ENCODE data around the gene PPP1R2.

Gene PPP1R2

GRCh38 chr3:195526492-195526891 lies 16.6 kb downstream of the PPP1R2 start:
- Histone ChIP-seq H3K4me1 (ENCODE audit: control insufficient read depth, low read length) (peaks cover 13% of the 10 kb centered on the region), H3F3A (ENCODE audit: control insufficient read depth, insufficient read depth) (peaks cover 15% of the 10 kb centered on the region), H3K9me3 (ENCODE audit: control insufficient read depth, insufficient read depth, low read length) (no peaks in the 10 kb centered on the region), H3K4me3 (ENCODE audit: low read length) (no peak overlapping the region), H3K79me2 (ENCODE audit: control insufficient read depth, low read length) (peaks cover 11% of the 10 kb centered on the region), H4K20me1 (ENCODE audit: control insufficient read depth, insufficient read depth, low read depth, low read length) (peaks cover 9% of the 10 kb centered on the region; the same call in 1 of the 2 replicates), H3K27ac (ENCODE audit: low read depth, low read length) (no peak overlapping the region), H3K9me2 (replicated peaks; ENCODE audit: control insufficient read depth, low read length) (no peaks in the 10 kb centered on the region), H3K36me3 (ENCODE audit: control insufficient read depth, low read length) (peaks cover 25% of the 10 kb centered on the region), H3K27me3 (ENCODE audit: control insufficient read depth, low read length) (no peaks in the 10 kb centered on the region), H3K4me2 (ENCODE audit: low read length) (no peak overlapping the region)
- no peak for TF ChIP-seq EZH2phosphoT487 (IDR thresholded peaks at IDR 0.05; ENCODE audit: borderline replicate concordance, low read length)
- TF ChIP-seq CTCF (IDR thresholded peaks at IDR 0.05; ENCODE audit: low read depth, low read length, poor library complexity, severe bottlenecking), result no peak

GRCh38 chr3:195524171-195524896 lies 18.8 kb downstream of the PPP1R2 start:
- no peaks in the 10 kb centered on the region for H3K79me2 ChIP-seq (ENCODE audit: control insufficient read depth, low read length)
- peaks cover 13% of the 10 kb centered on the region for H3K4me1 ChIP-seq (ENCODE audit: control insufficient read depth, low read length)
- H3K27ac ChIP-seq (ENCODE audit: low read depth, low read length), result no peak overlapping the region
- H3K4me3 ChIP-seq (ENCODE audit: low read length), result no peak overlapping the region
- no peak for TF ChIP-seq EZH2phosphoT487 (IDR thresholded peaks at IDR 0.05; ENCODE audit: borderline replicate concordance, low read length)
- TF ChIP-seq CTCF (IDR thresholded peaks at IDR 0.05; ENCODE audit: low read depth, low read length, poor library complexity, severe bottlenecking), result no peak
- peaks cover 15% of the 10 kb centered on the region for H3F3A ChIP-seq (ENCODE audit: control insufficient read depth, insufficient read depth)
- no peaks in the 10 kb centered on the region for H3K9me3 ChIP-seq (ENCODE audit: control insufficient read depth, insufficient read depth, low read length)
- H3K36me3 ChIP-seq (ENCODE audit: control insufficient read depth, low read length), result peaks cover 25% of the 10 kb centered on the region
- no peaks in the 10 kb centered on the region for H4K20me1 ChIP-seq (ENCODE audit: control insufficient read depth, insufficient read depth, low read depth, low read length)
- H3K9me2 ChIP-seq (replicated peaks; ENCODE audit: control insufficient read depth, low read length), result no peaks in the 10 kb centered on the region
- no peak overlapping the region for H3K4me2 ChIP-seq (ENCODE audit: low read length)
- H3K27me3 ChIP-seq (ENCODE audit: control insufficient read depth, low read length), result no peaks in the 10 kb centered on the region

- Histone ChIP-seq H3K9me2 (replicated peaks; ENCODE audit: control insufficient read depth, low read length) (no peaks in the 10 kb centered on the region), H3K27ac (ENCODE audit: low read depth, low read length) (no peak overlapping the region), H3K4me3 (ENCODE audit: low read length) (no peak overlapping the region), H3F3A (ENCODE audit: control insufficient read depth, insufficient read depth) (peaks cover 15% of the 10 kb centered on the region), H3K9me3 (ENCODE audit: control insufficient read depth, insufficient read depth, low read length) (no peaks in the 10 kb centered on the region), H3K4me2 (ENCODE audit: low read length) (peak overlapping the region; percentile 27), H3K27me3 (ENCODE audit: control insufficient read depth, low read length) (no peaks in the 10 kb centered on the region), H4K20me1 (ENCODE audit: control insufficient read depth, insufficient read depth, low read depth, low read length) (no peaks in the 10 kb centered on the region), H3K36me3 (ENCODE audit: control insufficient read depth, low read length) (peaks cover 20% of the 10 kb centered on the region), H3K4me1 (ENCODE audit: control insufficient read depth, low read length) (peaks cover 13% of the 10 kb centered on the region), H3K79me2 (ENCODE audit: control insufficient read depth, low read length) (no peaks in the 10 kb centered on the region)
- peak; percentile 84 for TF ChIP-seq CTCF (IDR thresholded peaks at IDR 0.05; ENCODE audit: low read depth, low read length, poor library complexity, severe bottlenecking)
- no peak for TF ChIP-seq EZH2phosphoT487 (IDR thresholded peaks at IDR 0.05; ENCODE audit: borderline replicate concordance, low read length)
These were observed 20.7 kb downstream of the PPP1R2 start for GRCh38 chr3:195522254-195523023.
